ENCODE results near the gene CBX4.

GRCh38 chr17:79813297-79814126, 25.7 kb downstream of the CBX4 start:
- TF ChIP-seq CTCF (IDR thresholded peaks at IDR 0.05) (no peak), POLR2A (IDR thresholded peaks at IDR 0.05) (no peak)

All from thyroid gland (tissue), 4 donors.